Head of caudate nucleus (tissue), 42 donors: ENCODE data around the gene CXCL8.
"Not testable (repeated sequence)": the region's sequence is repeated elsewhere in the genome, so short reads cannot be mapped to it uniquely, and the experiment has no call there.

Source experiments
- DNase-seq, 42 donors: peaks; one replicate each; pipeline versions ENCODE4 v3.0.0 to v3.0.0-alpha.2; 2020 to 2021; ENCODE audit warnings: mixed read lengths in 7 of 42
- intact Hi-C: fragments of 100-400 bp; cut with DNase I; formaldehyde crosslinking; loops from one replicate; pipeline ENCODE4 v1.15.0; 2022

CXCL8 gene

DNA sequence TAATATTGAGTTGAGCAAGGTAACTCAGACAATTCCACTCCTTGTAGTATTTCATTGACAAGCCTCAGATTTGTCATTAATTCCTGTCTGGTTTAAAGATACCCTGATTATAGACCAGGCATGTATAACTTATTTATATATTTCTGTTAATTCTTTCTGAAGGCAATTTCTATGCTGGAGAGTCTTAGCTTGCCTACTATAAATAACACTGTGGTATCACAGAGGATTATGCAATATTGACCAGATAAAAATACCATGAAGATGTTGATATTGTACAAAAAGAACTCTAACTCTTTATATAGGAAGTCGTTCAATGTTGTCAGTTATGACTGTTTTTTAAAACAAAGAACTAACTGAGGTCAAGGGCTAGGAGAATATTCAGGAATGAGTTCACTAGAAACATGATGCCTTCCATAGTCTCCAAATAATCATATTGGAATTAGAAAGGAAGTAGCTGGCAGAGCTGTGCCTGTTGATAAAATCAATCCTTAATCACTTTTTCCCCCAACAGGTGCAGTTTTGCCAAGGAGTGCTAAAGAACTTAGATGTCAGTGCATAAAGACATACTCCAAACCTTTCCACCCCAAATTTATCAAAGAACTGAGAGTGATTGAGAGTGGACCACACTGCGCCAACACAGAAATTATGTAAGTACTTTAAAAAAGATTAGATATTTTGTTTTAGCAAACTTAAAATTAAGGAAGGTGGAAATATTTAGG, 821 bp downstream of the CXCL8 start:
- intact Hi-C loops: no loop called here
- DNase-seq: no peak

DNA sequence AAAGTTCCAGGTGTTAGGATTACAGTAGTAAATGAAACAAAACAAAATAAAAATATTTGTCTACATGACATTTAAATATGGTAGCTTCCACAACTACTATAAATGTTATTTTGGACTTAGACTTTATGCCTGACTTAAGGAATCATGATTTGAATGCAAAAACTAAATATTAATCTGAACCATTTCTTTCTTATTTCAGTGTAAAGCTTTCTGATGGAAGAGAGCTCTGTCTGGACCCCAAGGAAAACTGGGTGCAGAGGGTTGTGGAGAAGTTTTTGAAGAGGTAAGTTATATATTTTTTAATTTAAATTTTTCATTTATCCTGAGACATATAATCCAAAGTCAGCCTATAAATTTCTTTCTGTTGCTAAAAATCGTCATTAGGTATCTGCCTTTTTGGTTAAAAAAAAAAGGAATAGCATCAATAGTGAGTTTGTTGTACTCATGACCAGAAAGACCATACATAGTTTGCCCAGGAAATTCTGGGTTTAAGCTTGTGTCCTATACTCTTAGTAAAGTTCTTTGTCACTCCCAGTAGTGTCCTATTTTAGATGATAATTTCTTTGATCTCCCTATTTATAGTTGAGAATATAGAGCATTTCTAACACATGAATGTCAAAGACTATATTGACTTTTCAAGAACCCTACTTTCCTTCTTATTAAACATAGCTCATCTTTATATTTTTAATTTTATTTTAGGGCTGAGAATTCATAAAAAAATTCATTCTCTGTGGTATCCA, 1.6 kb downstream of the CXCL8 start:
- intact Hi-C loops: no loop called here
- no peak for DNase-seq

DNA sequence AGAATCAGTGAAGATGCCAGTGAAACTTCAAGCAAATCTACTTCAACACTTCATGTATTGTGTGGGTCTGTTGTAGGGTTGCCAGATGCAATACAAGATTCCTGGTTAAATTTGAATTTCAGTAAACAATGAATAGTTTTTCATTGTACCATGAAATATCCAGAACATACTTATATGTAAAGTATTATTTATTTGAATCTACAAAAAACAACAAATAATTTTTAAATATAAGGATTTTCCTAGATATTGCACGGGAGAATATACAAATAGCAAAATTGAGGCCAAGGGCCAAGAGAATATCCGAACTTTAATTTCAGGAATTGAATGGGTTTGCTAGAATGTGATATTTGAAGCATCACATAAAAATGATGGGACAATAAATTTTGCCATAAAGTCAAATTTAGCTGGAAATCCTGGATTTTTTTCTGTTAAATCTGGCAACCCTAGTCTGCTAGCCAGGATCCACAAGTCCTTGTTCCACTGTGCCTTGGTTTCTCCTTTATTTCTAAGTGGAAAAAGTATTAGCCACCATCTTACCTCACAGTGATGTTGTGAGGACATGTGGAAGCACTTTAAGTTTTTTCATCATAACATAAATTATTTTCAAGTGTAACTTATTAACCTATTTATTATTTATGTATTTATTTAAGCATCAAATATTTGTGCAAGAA, 2.3 kb downstream of the CXCL8 start:
- intact Hi-C loops: no loop called here
- DNase-seq: no peak

DNA sequence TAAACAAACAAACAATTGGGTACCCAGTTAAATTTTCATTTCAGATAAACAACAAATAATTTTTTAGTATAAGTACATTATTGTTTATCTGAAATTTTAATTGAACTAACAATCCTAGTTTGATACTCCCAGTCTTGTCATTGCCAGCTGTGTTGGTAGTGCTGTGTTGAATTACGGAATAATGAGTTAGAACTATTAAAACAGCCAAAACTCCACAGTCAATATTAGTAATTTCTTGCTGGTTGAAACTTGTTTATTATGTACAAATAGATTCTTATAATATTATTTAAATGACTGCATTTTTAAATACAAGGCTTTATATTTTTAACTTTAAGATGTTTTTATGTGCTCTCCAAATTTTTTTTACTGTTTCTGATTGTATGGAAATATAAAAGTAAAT, 2.9 kb downstream of the CXCL8 start:
- intact Hi-C loops: no loop called here
- DNase-seq: no peak

DNA sequence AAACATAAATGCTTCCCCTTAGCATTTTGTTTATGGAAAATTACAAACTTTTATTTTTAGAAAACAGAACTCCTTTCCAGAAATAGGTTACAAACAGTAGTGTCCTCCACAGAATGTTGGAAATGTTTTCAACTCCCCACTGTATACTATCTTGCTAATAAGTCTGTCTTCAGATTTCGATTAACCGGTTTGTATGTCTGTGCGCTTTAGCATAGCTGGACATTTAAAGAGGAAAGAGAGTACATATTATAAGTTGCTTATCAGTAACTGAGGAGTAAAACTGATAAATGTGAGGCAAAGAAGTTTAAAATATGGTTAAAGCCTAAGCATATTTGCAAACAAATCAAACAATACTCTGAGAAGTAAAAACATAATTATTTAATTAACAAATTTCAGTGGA, 3.4 kb downstream of the CXCL8 start:
- intact Hi-C loops: no loop called here
- DNase-seq: no peak

DNA sequence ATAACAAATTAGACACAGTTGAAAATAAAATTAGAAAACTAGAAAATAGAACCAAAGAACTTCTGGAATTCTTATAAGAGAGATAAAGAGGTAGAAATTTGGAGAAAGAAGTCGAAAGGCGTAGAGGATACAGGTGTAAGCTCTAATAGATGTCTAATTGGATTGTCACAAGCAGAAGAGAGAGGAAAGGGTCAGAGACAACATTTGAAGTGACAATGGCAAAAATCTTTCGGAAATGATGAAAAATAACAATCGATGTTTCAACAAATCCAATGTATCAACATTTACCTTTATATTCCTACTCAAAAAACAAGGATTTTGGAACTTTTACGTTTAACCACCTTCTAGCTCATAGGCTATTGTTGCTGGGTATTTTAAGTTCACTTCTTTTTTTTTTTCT, 3.8 kb downstream of the CXCL8 start:
- intact Hi-C loops: no loop called here

DNA sequence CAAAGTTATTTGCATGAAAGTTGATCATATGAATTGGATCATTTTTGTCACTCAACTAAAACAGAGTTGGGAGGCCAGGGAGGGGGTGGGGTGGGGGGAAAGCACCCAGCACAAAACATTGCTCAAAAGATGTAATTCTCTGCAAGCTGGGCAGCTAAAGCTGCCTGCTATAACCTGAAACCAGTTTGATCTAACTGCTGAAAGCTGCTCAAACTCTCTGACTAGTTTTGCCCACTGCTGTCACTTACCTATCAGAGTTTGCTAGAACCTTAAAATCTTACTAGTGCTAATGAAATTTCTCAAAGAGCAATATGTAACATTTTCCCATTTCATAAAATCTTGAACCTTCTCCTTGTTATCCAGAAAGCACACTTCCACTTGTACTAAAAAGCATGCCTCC, 10.4 kb downstream of the CXCL8 start:
- intact Hi-C loops: no loop called here
- no peak for DNase-seq

More for the DNA sequence above, 3.8 kb downstream of the CXCL8 start:
- no peak for DNase-seq

DNA sequence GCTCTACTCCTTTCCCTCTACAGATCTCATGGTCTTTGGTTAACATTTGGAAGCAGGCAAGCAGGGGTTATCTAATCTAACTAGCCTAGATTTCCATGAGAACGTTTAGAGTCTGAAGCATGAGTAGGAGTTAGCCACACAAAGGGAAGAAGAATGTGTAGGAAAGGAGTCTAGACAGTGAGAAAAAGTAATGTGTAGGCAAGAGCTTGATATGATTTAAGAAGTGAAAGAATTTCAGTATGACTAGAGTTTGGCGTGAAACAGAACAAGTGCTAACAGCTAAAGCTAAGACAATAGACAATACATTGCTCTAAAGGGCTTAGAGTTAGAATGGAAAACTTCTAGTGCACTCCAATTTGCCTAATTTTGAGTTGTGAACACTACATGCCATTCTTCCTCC, 10.8 kb downstream of the CXCL8 start:
- intact Hi-C loops: no loop called here
- DNase-seq: no peak

DNA sequence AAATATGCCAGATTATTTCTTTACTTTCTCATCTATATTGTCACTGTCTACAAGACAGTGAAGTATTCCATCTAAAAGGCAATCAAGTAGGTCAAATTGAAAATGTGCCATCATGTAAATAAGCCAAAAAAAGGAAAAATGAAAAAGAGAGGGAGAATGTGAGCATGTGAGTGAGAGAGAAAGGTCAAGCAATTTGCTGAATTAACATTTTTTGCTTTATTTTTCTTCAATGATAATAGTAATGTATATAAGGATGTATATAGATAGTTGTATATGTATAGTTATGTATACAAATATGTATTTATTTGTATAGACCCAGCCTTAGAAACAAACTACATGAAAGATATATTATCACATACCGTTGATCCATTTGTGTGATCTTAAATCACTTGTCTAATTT, 11.5 kb downstream of the CXCL8 start:
- no peak for DNase-seq
- intact Hi-C loops: no loop called here

DNA sequence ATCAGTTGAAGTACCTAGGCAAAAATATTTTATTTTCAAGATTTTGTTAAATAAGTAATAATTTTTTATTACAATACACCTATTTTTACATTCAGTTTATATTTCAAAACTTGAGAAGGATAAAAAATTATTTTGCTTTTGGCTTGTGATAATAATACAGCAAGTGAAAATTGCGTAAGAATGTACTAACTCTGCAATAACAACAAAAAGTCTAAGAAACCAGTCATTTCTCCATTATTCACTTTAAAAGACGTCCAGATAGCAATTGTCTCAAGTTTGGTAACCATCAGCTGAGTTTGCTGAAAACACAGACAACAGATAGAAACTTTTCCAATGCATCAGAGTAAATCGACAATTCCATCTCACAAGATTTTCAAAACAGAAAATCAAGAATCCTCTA, 12.1 kb downstream of the CXCL8 start:
- DNase-seq: no peak
- intact Hi-C loops: no loop called here

DNA sequence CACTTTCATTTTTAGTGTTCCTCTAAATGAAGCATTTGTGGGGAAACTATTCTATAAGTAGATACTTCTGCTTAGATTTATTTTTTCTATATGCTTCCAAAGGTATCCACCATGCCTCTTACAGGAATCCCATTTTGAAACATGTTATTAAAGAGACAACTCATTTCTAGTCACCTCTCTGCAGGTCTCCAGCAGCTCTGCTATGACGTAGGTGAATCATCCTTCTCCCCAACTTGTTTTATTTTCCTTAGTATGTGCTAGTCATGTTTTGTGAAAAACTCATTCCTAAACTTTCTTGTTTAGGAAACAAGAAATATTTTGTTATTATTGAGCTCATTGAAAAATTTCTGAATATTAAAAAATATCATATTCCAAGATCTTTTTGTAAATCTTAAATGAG, 12.8 kb downstream of the CXCL8 start:
- intact Hi-C loops: no loop called here
- DNase-seq: no peak

DNA sequence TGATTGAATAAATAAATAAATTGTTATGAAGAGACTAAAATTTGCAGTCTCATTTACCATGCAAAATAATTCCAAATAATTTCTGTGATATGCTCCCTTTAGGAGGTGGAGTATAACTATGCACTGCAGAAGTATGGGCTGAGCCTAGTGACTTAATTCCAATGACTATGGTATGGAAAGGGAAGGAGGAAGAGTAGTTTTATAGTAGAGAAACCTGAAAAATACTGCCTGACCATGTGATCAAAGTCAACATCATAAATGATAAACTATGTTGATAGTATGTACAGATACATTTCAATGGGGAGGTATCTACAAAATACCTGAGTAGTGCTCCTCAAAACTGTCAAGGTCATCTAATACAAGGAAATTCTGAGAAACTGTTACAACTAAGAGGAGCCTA, 14.6 kb downstream of the CXCL8 start:
- intact Hi-C loops: no loop called here
- DNase-seq: no peak

DNA sequence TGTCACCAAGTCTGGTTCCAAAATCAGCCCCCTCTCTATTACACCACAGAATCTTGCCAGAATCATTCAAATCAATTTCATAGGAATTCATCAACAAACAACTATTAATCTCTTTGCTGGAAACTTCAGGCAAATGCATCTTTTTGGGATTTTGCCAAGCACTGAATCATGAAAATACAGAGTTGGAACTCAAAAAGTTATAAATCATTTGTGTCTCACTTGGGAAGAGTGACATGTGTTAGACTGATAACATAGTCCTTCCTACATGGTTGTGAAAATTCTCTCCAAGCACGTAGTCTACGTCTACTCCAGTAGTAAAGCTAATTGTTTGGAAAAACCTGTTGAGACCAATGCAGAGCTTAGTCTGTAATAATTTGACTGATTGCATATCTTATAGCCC, 19.0 kb downstream of the CXCL8 start:
- no peak for DNase-seq
- intact Hi-C loops: no loop called here

DNA sequence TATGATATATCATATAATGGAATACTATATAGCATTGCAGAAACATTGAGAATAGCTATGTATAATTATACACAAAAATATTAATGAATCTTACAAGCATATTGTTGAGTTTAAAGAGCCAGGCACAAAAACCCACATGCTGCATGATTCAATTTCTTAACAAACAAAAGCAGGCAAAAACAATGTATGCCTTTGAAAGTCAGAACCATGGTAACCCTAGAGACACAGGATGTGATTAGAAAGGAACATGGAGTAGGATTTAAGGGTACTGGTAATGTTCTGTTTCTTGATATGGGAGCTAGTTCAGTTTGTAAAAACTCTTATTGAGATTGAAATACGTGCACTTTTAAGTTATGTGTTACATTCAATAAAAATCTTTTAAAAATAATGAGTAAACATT, 21.5 kb downstream of the CXCL8 start:
- DNase-seq: no peak
- intact Hi-C loops: no loop called here

DNA sequence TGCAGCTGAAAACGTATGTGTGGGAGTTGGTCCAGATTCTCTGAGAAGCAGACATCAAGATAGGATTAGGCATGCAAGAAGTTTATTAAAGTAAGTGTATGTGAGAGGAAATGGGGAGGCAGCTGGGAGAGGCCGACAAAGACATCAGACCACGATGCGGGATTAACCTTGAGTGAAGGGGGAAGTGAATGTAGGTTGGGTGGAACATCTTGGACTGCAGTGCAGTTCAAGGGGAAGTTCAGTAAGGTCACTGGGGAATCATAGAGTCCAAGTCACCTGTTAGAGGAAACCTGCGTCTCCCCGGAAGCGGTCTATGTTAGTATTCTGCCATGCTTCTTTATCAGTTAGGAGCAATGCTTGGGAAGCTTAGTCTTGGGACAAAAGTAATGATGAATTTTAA, 22.0 kb downstream of the CXCL8 start:
- DNase-seq: no peak
- intact Hi-C loops: no loop called here

DNA sequence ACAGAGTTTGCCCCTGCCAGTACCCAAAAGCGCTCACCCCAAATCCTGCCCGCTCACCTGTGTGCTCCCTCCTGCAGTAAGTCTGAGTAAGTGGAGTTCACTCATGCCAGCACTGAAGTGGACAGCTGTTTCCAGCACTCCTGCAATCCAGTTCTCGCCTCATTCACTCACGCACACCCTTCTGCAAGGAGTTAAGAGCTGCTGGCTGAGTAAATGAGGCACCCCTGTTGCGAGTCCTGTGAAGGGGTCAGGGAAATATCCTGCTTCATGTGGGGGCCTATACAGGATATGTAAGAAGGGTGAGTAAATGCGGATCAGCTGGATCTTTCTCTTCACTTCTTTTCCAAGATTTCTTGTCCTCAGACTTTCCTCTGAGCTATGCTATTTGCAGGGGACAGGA, 23.5 kb downstream of the CXCL8 start:
- intact Hi-C loops: no loop called here
- DNase-seq: no peak

DNA sequence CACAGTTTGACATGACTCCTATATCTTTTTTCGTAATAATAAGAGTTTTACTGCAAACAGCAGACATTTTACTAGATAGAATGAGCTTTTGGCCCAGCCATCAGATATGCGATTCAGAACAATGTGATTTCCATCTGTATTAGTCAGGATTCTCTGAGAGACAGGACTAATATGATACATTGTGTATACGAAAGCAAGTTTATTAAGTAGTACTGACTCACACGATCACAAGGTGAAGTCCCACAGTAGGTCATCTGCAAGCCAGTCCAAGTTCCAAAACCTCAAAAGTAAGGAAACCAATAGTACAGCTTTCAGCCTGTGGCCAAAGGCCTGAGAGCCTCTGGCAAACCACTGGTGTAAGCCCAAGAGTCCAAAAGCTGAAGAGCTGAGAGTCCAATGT, 24.1 kb downstream of the CXCL8 start:
- DNase-seq: no peak
- intact Hi-C loops: no loop called here

DNA sequence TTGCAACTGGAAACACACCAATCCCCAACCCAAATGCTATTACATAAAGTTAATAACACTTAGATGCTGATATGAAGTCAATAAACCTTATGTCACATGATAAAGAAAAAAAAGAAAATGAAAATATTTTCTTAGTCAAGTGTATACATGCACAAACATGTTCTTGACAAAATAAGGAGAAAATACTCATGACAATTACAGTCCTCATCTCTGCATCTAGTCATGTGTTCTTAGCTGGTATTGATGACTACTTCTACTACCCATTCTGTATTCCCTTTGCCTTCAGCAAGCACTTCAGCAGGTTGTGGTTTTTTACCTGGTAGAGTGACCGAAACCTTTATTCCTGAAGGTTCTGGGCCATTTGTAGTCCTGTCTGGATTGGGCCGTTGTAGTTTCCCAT, 24.9 kb downstream of the CXCL8 start:
- intact Hi-C loops: no loop called here
- no peak for DNase-seq

DNA sequence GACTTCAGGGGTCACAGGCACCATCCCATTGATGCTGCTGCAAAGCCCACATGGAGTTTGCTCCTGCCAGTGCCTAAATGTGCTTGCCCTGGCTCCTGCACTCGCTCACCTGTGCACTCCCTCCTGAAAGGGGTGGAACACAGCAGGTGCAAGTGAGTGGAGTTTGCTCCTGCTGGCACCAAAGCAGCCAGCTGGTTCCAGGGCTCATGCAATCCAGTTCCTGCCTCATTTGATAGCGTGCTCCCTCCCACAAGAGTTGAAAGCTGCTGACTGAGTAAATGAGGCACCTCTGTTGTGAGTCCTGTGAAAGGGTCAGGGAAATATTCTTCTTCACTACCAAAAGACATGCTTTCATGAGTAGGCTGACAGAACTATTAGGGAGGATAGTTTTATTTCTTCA, 30.5 kb downstream of the CXCL8 start:
- no peak for DNase-seq
- intact Hi-C loops: no loop called here

DNA sequence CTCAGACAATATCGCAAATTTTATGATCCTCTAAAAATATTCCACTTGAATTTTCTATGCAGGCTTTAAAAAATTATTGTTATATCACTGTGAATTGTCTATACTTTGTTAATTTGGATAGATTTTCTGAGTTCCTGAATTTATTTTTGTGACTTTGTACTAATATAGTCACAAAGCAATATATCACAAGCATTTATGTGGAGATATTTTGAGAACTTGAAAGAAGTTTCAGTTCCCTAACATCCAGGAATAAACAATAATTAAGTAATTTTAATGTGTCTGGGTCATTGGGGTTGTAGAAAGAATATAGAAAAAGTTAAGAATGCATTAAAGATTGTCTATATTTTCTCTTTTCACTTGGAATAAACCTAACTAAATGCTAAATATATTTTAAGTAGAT, 32.0 kb downstream of the CXCL8 start:
- DNase-seq: no peak
- intact Hi-C loops: no loop called here

DNA sequence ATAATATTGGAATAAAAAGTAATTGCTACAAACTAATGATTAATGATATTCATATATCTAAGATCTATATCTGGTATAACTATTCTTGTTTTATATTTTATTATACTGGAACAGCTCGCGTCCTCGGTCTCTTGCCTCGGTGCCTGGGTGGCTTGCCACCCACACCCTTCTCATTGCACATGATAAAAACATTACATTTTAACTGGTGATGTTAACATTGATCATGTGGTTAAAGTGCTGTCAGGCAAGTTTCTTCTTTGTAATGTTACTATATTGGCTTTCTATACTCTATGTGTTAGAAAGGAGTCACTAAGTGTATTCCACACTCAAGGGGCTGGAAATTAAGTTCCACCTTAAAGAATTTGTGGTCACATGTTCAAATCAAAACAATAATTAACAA, 34.0 kb downstream of the CXCL8 start:
- intact Hi-C loops, DNase-seq: not testable (repeated sequence)
